Smooth muscle cell (in vitro differentiated cells): ENCODE data around the gene CAPN11. TPM values are rescaled to one million over a fixed set of nuclear protein-coding genes. Genes with fewer than 3 reads are reported as not detected.
"Not testable (repeated sequence)": the region's sequence is repeated elsewhere in the genome, so short reads cannot be mapped to it uniquely, and the experiment has no call there.

Source experiments
- DNase-seq: peaks from one replicate; lab custom pipeline; 2025; ENCODE audit not compliant: unreplicated experiment; lab: John Stamatoyannopoulos, UW
- H2AFZ ChIP-seq: fragments of 200-600 bp; sonication (generic); 2 replicates; pipeline ENCODE4 v1.6.0; 2016; ENCODE audit warnings: antibody characterized with exemption, low read depth, mild to moderate bottlenecking
- H3F3A ChIP-seq: fragments of 200-600 bp; sonication (generic); 2 replicates; pipeline ENCODE4 v1.6.0; 2017; ENCODE audit warnings: antibody characterized with exemption, low read depth
- H3K27ac ChIP-seq: fragments of 200-600 bp; sonication (generic); 2 replicates; pipeline ENCODE4 v1.5.1; 2016; ENCODE audit warnings: low read depth, mild to moderate bottlenecking
- H3K27me3 ChIP-seq: fragments of 200-600 bp; sonication (generic); 2 replicates; pipeline ENCODE4 v1.6.1; 2016; ENCODE audit warnings: low read depth, mild to moderate bottlenecking
- H3K36me3 ChIP-seq: fragments of 200-600 bp; sonication (generic); 2 replicates; pipeline ENCODE4 v1.5.1; 2016; ENCODE audit warnings: low read depth
- H3K4me1 ChIP-seq: fragments of 200-600 bp; sonication (generic); 2 replicates; pipeline ENCODE4 v1.5.1; 2016; ENCODE audit warnings: low read depth
- H3K4me2 ChIP-seq: fragments of 200-600 bp; sonication (generic); 2 replicates; pipeline ENCODE4 v1.6.0; 2016; ENCODE audit warnings: mild to moderate bottlenecking
- H3K4me3 ChIP-seq: fragments of 200-600 bp; sonication (generic); 2 replicates; pipeline ENCODE4 v1.5.1; 2016; ENCODE audit warnings: mild to moderate bottlenecking
- H3K79me2 ChIP-seq: fragments of 200-600 bp; sonication (generic); 2 replicates; pipeline ENCODE4 v1.6.0; 2016; ENCODE audit warnings: low read depth, mild to moderate bottlenecking
- H3K9ac ChIP-seq: fragments of 200-600 bp; sonication (generic); 2 replicates; pipeline ENCODE4 v1.6.0; 2016; ENCODE audit warnings: low read depth
- H3K9me3 ChIP-seq: fragments of 200-600 bp; sonication (generic); replicated peaks from 2 replicates; pipeline ENCODE4 v1.5.1; 2016; ENCODE audit warnings: low read depth
- H4K20me1 ChIP-seq: fragments of 200-600 bp; sonication (generic); 2 replicates; pipeline ENCODE4 v1.6.0; 2016; ENCODE audit warnings: low read depth
- WGBS: methylation state at CpG from one replicate; pipeline ENCODE4 v1.1.7; 2016; ENCODE audit warnings: low lambda C conversion rate; 5-methylcytosine and 5-hydroxymethylcytosine counted together
- polyA plus RNA-seq: library from polyadenylated mRNA; unstranded; fragments of >200 nt; fragmentation: Nextera tagmentation; extraction: Ambion mirVana; gene quantifications from 2 replicates; pipeline ENCODE4 v1.2.1, GENCODE V29; 2016
- total RNA-seq: library from RNA; depleted of rRNA; stranded (reverse); fragments of >200 nt; gene quantifications from 2 replicates; pipeline ENCODE4 v1.2.3, GENCODE V29; 2014
- TF ChIP-seq, protein P1 (sequence below): fragments of 200-600 bp; sonication (generic); IDR thresholded peaks from 2 replicates; pipeline ENCODE4 v1.5.1; 2017; ENCODE audit warnings: borderline replicate concordance, mild to moderate bottlenecking, antibody characterized with exemption; ENCODE audit not compliant: insufficient read depth, poor library complexity, severe bottlenecking

Gene CAPN11
- total and polyA plus RNA-seq, 2 experiments from 2014 or later, result 0.31 TPM; not detected in 1

DNA sequence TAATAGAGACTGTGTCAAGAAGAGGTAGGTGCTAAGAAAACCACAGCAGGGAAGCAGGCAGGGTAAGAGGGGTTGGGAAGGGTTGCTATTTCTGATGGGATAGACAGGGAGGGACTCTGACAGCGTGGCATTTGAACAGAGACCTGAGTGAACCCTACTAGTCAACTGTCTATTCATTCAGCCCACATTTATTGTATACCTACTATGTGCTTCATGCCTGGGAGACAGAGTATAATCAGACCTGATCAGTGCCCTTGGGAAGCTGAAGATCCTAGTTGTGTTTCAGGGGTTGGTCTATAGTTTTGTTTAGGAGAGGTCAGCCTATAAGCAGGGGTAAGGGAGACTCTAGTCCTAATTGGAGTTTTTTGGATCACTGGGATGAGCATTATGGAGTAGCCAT, 14.9 kb upstream of the CAPN11 start:
- H3K4me2 ChIP-seq, result no peak overlapping the region
- H2AFZ ChIP-seq, result no peak overlapping the region
- no peaks in the 10 kb centered on the region for H3K27me3 ChIP-seq
- no peak overlapping the region for H3K4me3 ChIP-seq
- TF ChIP-seq, protein P1, sequence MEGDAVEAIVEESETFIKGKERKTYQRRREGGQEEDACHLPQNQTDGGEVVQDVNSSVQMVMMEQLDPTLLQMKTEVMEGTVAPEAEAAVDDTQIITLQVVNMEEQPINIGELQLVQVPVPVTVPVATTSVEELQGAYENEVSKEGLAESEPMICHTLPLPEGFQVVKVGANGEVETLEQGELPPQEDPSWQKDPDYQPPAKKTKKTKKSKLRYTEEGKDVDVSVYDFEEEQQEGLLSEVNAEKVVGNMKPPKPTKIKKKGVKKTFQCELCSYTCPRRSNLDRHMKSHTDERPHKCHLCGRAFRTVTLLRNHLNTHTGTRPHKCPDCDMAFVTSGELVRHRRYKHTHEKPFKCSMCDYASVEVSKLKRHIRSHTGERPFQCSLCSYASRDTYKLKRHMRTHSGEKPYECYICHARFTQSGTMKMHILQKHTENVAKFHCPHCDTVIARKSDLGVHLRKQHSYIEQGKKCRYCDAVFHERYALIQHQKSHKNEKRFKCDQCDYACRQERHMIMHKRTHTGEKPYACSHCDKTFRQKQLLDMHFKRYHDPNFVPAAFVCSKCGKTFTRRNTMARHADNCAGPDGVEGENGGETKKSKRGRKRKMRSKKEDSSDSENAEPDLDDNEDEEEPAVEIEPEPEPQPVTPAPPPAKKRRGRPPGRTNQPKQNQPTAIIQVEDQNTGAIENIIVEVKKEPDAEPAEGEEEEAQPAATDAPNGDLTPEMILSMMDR, result no peak
- 92% methylated on average over 1 of the region's 1 CpG for WGBS
- no peaks in the 10 kb centered on the region for H3F3A ChIP-seq
- H3K36me3 ChIP-seq, result no peaks in the 10 kb centered on the region
- H3K9ac ChIP-seq, result no peak overlapping the region
- H3K79me2 ChIP-seq, result no peaks in the 10 kb centered on the region
- H3K4me1 ChIP-seq, result peaks cover 3% of the 10 kb centered on the region
- H3K27ac ChIP-seq, result no peak overlapping the region
- DNase-seq, result no peak
- peaks cover 8% of the 10 kb centered on the region for H4K20me1 ChIP-seq
- H3K9me3 ChIP-seq, result no peaks in the 10 kb centered on the region

DNA sequence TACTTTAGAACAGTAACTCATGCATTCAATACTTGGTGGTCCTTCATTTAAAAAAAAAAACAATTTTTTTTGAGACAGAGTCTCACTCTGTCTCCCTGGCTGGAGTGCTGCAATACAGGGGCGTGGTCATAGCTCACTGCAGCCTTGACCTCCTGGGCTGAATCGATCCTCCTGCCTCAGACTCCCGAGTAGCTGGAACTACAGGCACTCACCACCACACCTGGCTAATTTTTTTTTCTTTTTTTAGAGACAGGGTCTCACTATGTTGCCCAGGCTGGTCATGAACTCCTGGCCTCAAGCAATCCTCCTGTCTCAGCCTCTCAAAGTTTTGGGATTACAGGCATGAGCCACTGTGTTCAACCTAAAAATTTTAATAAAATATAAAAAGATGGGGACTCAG, 14.1 kb upstream of the CAPN11 start:
- WGBS, result 83% methylated on average over 3 of the region's 3 CpGs
- H3K27me3 ChIP-seq, H3K4me1 ChIP-seq, H2AFZ ChIP-seq, H3K9me3 ChIP-seq, DNase-seq, H3K79me2 ChIP-seq, H3K4me2 ChIP-seq, H3K4me3 ChIP-seq, H3K27ac ChIP-seq, H4K20me1 ChIP-seq, H3K9ac ChIP-seq, H3K36me3 ChIP-seq, H3F3A ChIP-seq: not testable (repeated sequence)

DNA sequence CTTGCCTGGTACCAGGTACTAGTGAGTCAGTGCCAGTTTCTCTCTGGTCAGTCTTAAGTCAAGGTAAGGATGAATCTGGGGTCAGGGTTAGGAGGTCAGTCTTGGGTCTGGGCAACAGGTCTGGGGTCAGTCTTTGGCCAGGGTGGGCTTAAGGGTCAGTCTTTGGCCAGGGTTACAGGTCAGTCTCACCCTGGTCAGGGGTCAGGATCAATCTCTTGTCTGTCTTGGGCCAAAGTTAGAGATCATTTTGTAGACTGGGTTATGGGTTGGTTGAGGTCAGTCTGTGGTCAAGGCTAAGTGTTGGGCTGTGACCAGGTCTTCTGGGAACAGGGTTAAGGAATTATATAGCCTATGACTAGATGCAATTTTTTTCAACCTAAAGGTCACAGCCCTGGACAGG, 12.8 kb upstream of the CAPN11 start:
- Histone ChIP-seq H3F3A (no peaks in the 10 kb centered on the region), H3K79me2 (no peaks in the 10 kb centered on the region), H3K4me2 (no peak overlapping the region), H3K27ac (no peak overlapping the region), H2AFZ (no peak overlapping the region), H3K4me3 (no peak overlapping the region), H3K9ac (no peak overlapping the region), H4K20me1 (peaks cover 8% of the 10 kb centered on the region), H3K4me1 (no peaks in the 10 kb centered on the region), H3K36me3 (no peaks in the 10 kb centered on the region), H3K27me3 (no peaks in the 10 kb centered on the region), H3K9me3 (no peaks in the 10 kb centered on the region)
- TF ChIP-seq, protein P1, result no peak
- no peak for DNase-seq

DNA sequence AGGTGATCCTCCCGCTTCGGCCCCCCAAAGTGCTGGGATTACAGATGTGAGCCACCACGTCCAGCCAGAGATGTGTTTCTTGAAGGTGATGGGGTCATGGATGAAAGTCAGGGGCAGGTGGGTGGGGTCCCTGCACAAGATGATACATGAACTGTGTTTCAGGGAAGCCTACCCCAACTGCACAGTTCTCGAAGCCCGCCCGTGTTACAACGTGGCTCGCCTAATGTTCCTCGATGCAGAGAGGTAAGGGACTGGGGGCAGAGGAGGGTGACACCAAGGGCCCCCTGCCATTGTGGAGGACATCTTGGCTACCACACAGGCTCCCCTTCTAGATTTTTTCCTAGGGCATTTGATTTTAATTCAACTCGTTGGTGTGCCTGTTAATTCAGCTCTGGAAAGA, 11.9 kb upstream of the CAPN11 start:
- no peak overlapping the region for H3K4me3 ChIP-seq
- no peaks in the 10 kb centered on the region for H3F3A ChIP-seq
- H3K4me1 ChIP-seq, result no peaks in the 10 kb centered on the region
- H3K36me3 ChIP-seq, result no peaks in the 10 kb centered on the region
- no peaks in the 10 kb centered on the region for H3K79me2 ChIP-seq
- no peak overlapping the region for H2AFZ ChIP-seq
- peaks cover 3% of the 10 kb centered on the region for H4K20me1 ChIP-seq
- no peaks in the 10 kb centered on the region for H3K9me3 ChIP-seq
- no peaks in the 10 kb centered on the region for H3K27me3 ChIP-seq
- WGBS, result 95% methylated on average over 10 of the region's 10 CpGs
- H3K4me2 ChIP-seq, result no peak overlapping the region
- no peak overlapping the region for H3K9ac ChIP-seq
- TF ChIP-seq, protein P1, result no peak
- no peak for DNase-seq
- no peak overlapping the region for H3K27ac ChIP-seq
